ENCODE results near the gene ZNF407.
"Not testable (repeated sequence)": the region's sequence is repeated elsewhere in the genome, so short reads cannot be mapped to it uniquely, and the experiment has no call there.

- TF ChIP-seq EZH2, CTCF (IDR thresholded peaks at IDR 0.05): not testable (repeated sequence)
Observed at GRCh38 chr18:74565164-74565563, 32.5 kb upstream of the ZNF407 start.

Measured in neural progenitor cell (in vitro differentiated cells).